ENCODE data around the gene LYZL6.
A peak's percentile ranks its signal among the peaks of the same experiment; 100 is the strongest.

LYZL6 gene

GRCh38 chr17:35943537-35943936, at the start of gene LYZL6:
Gene LYZL6 (minus strand): TSS chr17:35943713. CDS start chr17:35939356, 4,357 bp downstream.
- DNase-seq (ENCODE audit: low spot score), result no peak

- DNase-seq (ENCODE audit: low spot score), result no peak
Measured at GRCh38 chr17:35991075-35991474, 47.6 kb upstream of the LYZL6 start.

GRCh38 chr17:35988164-35988563, 44.7 kb upstream of the LYZL6 start:
- DNase-seq (ENCODE audit: low spot score), result no peak

GRCh38 chr17:35986643-35987042, 43.1 kb upstream of the LYZL6 start, which contains the start of gene CCL14:
Gene CCL14 (minus strand): TSS chr17:35986729. CDS start chr17:35986649, 80 bp downstream.
- DNase-seq (ENCODE audit: low spot score), result no peak

GRCh38 chr17:35984140-35984539, 40.6 kb upstream of the LYZL6 start:
- no peak for DNase-seq (ENCODE audit: low spot score)

- no peak for DNase-seq (ENCODE audit: low spot score)
Measured at GRCh38 chr17:35982409-35983191, 39.1 kb upstream of the LYZL6 start.

GRCh38 chr17:35981908-35982330, 38.4 kb upstream of the LYZL6 start:
- DNase-seq (ENCODE audit: low spot score), result no peak

GRCh38 chr17:35981246-35981645, 37.7 kb upstream of the LYZL6 start, which contains the start of gene CCL16:
Gene CCL16 (minus strand): TSS chr17:35981497. CDS start chr17:35981420, 77 bp downstream.
- DNase-seq (ENCODE audit: low spot score), result no peak

GRCh38 chr17:35978346-35978745, 34.8 kb upstream of the LYZL6 start:
- DNase-seq (ENCODE audit: low spot score), result no peak

- no peak for DNase-seq (ENCODE audit: low spot score)
Measured at GRCh38 chr17:35977509-35977908, 34.0 kb upstream of the LYZL6 start.

GRCh38 chr17:35973333-35974260, 30.1 kb upstream of the LYZL6 start:
- no peak for DNase-seq (ENCODE audit: low spot score)

- DNase-seq (ENCODE audit: low spot score), result no peak
Measured at GRCh38 chr17:35972945-35973332, 29.4 kb upstream of the LYZL6 start.

GRCh38 chr17:35972535-35972934, 29.0 kb upstream of the LYZL6 start:
- DNase-seq (ENCODE audit: low spot score), result no peak

GRCh38 chr17:35972066-35972465, 28.6 kb upstream of the LYZL6 start:
- no peak for DNase-seq (ENCODE audit: low spot score)

GRCh38 chr17:35969558-35970380, 26.3 kb upstream of the LYZL6 start:
- peak; percentile 92 for DNase-seq (ENCODE audit: low spot score)

- DNase-seq (ENCODE audit: low spot score), result no peak
Measured at GRCh38 chr17:35968520-35969054, 25.1 kb upstream of the LYZL6 start.

GRCh38 chr17:35965272-35965671, 21.8 kb upstream of the LYZL6 start:
- DNase-seq (ENCODE audit: low spot score), result no peak

- no peak for DNase-seq (ENCODE audit: low spot score)
Measured at GRCh38 chr17:35963663-35964062, 20.1 kb upstream of the LYZL6 start.

GRCh38 chr17:35953720-35954119, 10.2 kb upstream of the LYZL6 start:
- no peak for DNase-seq (ENCODE audit: low spot score)

GRCh38 chr17:35949401-35949800, 5.9 kb upstream of the LYZL6 start:
- DNase-seq (ENCODE audit: low spot score), result no peak

- DNase-seq (ENCODE audit: low spot score), result no peak
Measured at GRCh38 chr17:35948092-35948491, 4.6 kb upstream of the LYZL6 start.
